Chondrocyte (in vitro differentiated cells): ENCODE results near the gene CXXC4. TPM values are rescaled to one million over a fixed set of nuclear protein-coding genes. Genes with fewer than 3 reads are reported as not detected.

ENCODE experiments used
- DNase-seq: peaks from one replicate; pipeline ENCODE4 v3.0.0; 2021; ENCODE audit warnings: mixed read lengths, low spot score
- H3K27ac Mint-ChIP-seq: one replicate; pipeline ENCODE4 v1.8.0; 2021; ENCODE audit warnings: mild to moderate bottlenecking, moderate library complexity, mixed read lengths; ENCODE audit not compliant: unreplicated experiment
- H3K27me3 Mint-ChIP-seq: 2 replicates; pipeline ENCODE4 v1.8.0; 2021; ENCODE audit warnings: low read depth, mixed read lengths
- H3K36me3 Mint-ChIP-seq: 2 replicates; pipeline ENCODE4 v1.8.0; 2021; ENCODE audit warnings: low read depth, mixed read lengths
- H3K4me1 Mint-ChIP-seq: 2 replicates; pipeline ENCODE4 v1.8.0; 2021; ENCODE audit warnings: low read depth, mild to moderate bottlenecking, mixed read lengths
- H3K4me3 Mint-ChIP-seq: one replicate; pipeline ENCODE4 v1.8.0; 2021; ENCODE audit warnings: mild to moderate bottlenecking, moderate library complexity, mixed read lengths; ENCODE audit not compliant: unreplicated experiment
- H3K9me3 Mint-ChIP-seq: 2 replicates; pipeline ENCODE4 v1.8.0; 2021; ENCODE audit warnings: low read depth, mixed read lengths
- CTCF ChIP-seq: fragments of 200-600 bp; sonication (generic); IDR thresholded peaks from 2 replicates; pipeline ENCODE4 v1.5.0; 2021; ENCODE audit warnings: antibody characterized with exemption, mild to moderate bottlenecking, moderate library complexity
- total RNA-seq: library from RNA; stranded (reverse); gene quantifications from 3 replicates; pipeline ENCODE4 v1.2.1, GENCODE V29; 2021

The CXXC4 gene
- total RNA-seq, 1 donor from 2014 or later, result not detected

- TF ChIP-seq CTCF, result no peak
- H3K4me1 Mint-ChIP-seq, result peaks cover 27% of the 10 kb centered on the region
- no peak overlapping the region for H3K27ac Mint-ChIP-seq
- H3K27me3 Mint-ChIP-seq, result peaks cover 38% of the 10 kb centered on the region
- peak overlapping the region; percentile 86 for H3K4me3 Mint-ChIP-seq
- no peak for DNase-seq
- H3K36me3 Mint-ChIP-seq, result no peaks in the 10 kb centered on the region
- no peaks in the 10 kb centered on the region for H3K9me3 Mint-ChIP-seq
These were observed 509 bp downstream of the CXXC4 start for GRCh38 chr4:104494185-104494584.

DNA sequence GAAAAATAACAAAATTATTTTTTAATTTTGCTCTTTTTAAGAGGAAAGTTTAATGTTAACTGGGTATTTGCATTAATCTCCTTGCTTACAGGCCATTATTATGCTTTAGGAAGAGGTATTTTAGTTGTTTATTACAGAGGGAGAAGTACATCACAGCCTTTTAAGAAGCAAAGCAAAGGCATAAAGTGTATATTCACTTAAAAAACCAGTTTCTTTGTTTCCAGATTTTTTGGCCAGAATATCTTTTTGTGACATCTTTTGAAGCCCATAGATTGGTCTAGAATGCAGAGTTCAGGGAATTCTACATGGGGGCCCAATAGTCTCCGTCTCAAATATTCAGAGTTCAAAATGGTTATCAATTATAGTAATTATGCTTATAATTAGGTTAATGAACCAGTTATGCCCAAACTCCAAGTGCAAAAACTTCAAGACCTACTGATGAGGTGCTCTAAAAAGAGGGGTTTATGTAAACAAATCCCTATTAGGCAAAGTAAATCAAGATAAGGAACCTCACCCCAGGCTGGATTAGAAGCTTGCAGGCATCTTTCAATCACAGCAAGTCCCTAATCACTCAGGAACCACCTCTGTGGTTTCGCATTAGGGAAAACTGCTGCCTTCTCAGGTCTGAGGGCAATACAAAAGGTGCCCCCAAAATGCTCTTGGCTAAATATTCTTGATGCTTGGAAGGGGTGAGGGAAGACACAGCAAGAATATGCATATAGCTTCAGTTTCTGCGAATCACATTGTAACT, 1.4 kb downstream of the CXXC4 start:
- Mint-ChIP-seq H3K4me3 (no peak overlapping the region), H3K4me1 (peaks cover 27% of the 10 kb centered on the region), H3K27ac (no peak overlapping the region), H3K9me3 (no peaks in the 10 kb centered on the region), H3K27me3 (peaks cover 33% of the 10 kb centered on the region), H3K36me3 (no peaks in the 10 kb centered on the region)
- no peak for DNase-seq
- no peak for TF ChIP-seq CTCF

DNA sequence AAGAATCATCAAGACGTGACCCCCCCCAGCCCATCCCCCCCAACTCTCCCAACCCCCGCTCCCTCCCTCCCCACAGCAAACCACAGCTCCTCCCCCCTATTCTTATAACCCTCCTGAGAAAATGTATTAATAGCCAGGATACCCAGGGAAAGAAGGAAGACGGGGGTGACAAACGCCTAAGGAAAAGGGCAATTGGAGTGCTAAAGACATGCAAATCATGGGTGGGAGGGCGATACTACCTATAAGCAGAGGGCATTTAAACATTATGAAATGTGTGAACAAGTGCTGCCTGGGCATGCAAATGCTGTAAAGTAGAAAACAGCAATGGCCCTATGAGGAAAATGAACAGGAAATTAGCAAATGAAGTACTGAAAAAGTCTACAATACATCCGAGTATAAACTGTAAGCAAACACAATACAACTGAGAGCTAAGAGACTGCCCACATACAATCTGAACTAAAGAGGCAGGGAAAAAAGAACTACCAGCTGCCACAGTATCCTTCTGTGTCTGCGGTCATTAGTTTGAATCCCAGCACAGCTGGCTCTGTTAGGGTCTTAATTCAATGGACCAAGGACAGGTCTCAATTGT, 2.4 kb downstream of the CXXC4 start:
- Mint-ChIP-seq H3K9me3 (no peaks in the 10 kb centered on the region), H3K27ac (no peak overlapping the region), H3K27me3 (peaks cover 33% of the 10 kb centered on the region), H3K4me1 (peaks cover 27% of the 10 kb centered on the region), H3K4me3 (peak overlapping the region; percentile 71), H3K36me3 (no peaks in the 10 kb centered on the region)
- DNase-seq, result no peak
- TF ChIP-seq CTCF, result no peak

GRCh38 chr4:104491481-104492182, 3.1 kb downstream of the CXXC4 start:
- H3K36me3 Mint-ChIP-seq, result no peaks in the 10 kb centered on the region
- peaks cover 27% of the 10 kb centered on the region for H3K4me1 Mint-ChIP-seq
- no peaks in the 10 kb centered on the region for H3K9me3 Mint-ChIP-seq
- peaks cover 38% of the 10 kb centered on the region for H3K27me3 Mint-ChIP-seq
- peak; percentile 7 for TF ChIP-seq CTCF
- H3K27ac Mint-ChIP-seq, result no peak overlapping the region
- peak overlapping the region; percentile 71 for H3K4me3 Mint-ChIP-seq
- peak; percentile 68 for DNase-seq

DNA sequence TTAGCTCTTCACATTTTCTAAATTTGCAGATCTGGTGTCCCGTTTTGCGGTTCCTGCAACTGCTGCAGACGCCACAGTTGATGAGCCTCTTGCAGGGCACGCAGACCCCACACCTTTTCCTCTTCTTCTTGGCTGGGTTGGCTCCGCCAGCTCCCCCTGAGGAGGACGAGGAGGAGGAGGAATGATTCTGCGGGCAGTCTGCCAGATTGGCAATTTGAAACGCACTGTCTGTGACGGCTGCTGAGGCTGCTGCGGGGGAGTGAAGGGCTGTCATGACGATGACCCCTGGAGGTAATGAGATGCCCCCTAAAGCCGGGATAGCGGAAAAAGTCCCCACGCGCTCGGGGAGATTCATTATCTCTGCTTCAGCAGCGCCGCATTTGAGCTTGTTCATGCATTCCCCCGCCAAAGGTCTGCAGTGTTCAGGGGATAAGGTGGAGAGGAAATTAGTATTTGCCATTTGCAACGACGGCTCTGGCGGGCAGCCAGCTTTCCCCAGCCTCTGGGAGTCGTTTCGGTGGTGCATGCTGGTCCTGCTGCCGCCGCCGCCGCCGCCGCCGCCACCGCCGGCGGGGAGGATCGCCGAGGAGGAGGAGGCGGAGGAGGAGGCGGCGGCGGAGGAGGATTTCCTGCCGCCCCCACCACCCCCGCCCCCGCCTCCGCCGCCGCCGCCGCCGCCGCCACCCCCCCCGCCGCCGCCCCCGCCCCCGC, 3.8 kb downstream of the CXXC4 start:
- no peak overlapping the region for H3K27ac Mint-ChIP-seq
- H3K36me3 Mint-ChIP-seq, result no peaks in the 10 kb centered on the region
- H3K9me3 Mint-ChIP-seq, result no peaks in the 10 kb centered on the region
- peak overlapping the region; percentile 75 for H3K4me3 Mint-ChIP-seq
- peaks cover 27% of the 10 kb centered on the region for H3K4me1 Mint-ChIP-seq
- TF ChIP-seq CTCF, result no peak
- peak; percentile 81 for DNase-seq
- peaks cover 38% of the 10 kb centered on the region for H3K27me3 Mint-ChIP-seq
